Tibial nerve (tissue), 4 donors: ENCODE results near the gene JAM2. TPM values are rescaled to one million over a fixed set of nuclear protein-coding genes. Genes with fewer than 3 reads are reported as not detected.

Experiments
- DNase-seq, 2 donors: peaks; one replicate each; pipeline ENCODE4 v3.0.0-alpha.2; 2019; ENCODE audit warnings: low spot score in 2 of 2
- H3K27ac ChIP-seq, 4 donors: fragments of 200-600 bp; sonication (generic) in 3 of 4; one replicate each; pipeline ENCODE4 v1.5.1; 2017 to 2019; ENCODE audit warnings: mild to moderate bottlenecking in 1 of 4
- H3K27me3 ChIP-seq, 2 donors: fragments of 200-600 bp; sonication (generic) in 1 of 2; one replicate each; pipeline versions ENCODE4 v1.5.1 to v1.6.0; 2017 to 2019
- H3K36me3 ChIP-seq, 3 donors: fragments of 200-600 bp; sonication (generic); one replicate each; pipeline ENCODE4 v1.5.1; 2018 to 2019
- H3K4me1 ChIP-seq, 4 donors: fragments of 200-600 bp; sonication (generic) in 3 of 4; one replicate each; pipeline ENCODE4 v1.5.1; 2017 to 2019
- H3K4me3 ChIP-seq, 4 donors: fragments of 200-600 bp; sonication (generic) in 3 of 4; one replicate each; pipeline ENCODE4 v1.5.1; 2017 to 2019; ENCODE audit warnings: mild to moderate bottlenecking in 1 of 4, moderate library complexity in 1 of 4
- H3K9me3 ChIP-seq, 4 donors: fragments of 200-600 bp; sonication (generic) in 3 of 4; one replicate each; pipeline ENCODE4 v1.5.1; 2017 to 2019
- CTCF ChIP-seq, 5 experiments: fragments of 200-600 bp in 3 of 5; fragments of 450-650 bp in 2 of 5; sonication (generic) in 3 of 5; IDR thresholded peaks; one replicate each; pipeline ENCODE4 v1.5.1; 2016 to 2019; ENCODE audit warnings: antibody characterized with exemption in 5 of 5, mild to moderate bottlenecking in 3 of 5, moderate library complexity in 2 of 5
- EP300 ChIP-seq, 2 donors: sonication (generic); formaldehyde crosslinking; IDR thresholded peaks; one replicate each; pipeline ENCODE4 v1.6.1; 2017; ENCODE audit warnings: antibody characterized with exemption in 2 of 2, mild to moderate bottlenecking in 1 of 2
- POLR2A ChIP-seq, 2 donors: fragments of 450-650 bp; IDR thresholded peaks; one replicate each; pipeline ENCODE4 v1.6.1; 2017; ENCODE audit warnings: antibody characterized with exemption in 2 of 2, mild to moderate bottlenecking in 2 of 2, moderate library complexity in 2 of 2
- WGBS, 2 donors: methylation state at CpG; one replicate each; pipeline ENCODE4 v1.1.5; 2018; 5-methylcytosine and 5-hydroxymethylcytosine counted together
- total RNA-seq, 4 donors: library from RNA; depleted of rRNA; stranded (reverse); fragments of >200 nt; gene quantifications; one replicate each; pipeline ENCODE4 v1.1.0, GENCODE V29; 2016

JAM2 gene
- total RNA-seq, 4 donors from 2014 or later, result 20.4 to 43.5 (median 35.2) TPM

DNA sequence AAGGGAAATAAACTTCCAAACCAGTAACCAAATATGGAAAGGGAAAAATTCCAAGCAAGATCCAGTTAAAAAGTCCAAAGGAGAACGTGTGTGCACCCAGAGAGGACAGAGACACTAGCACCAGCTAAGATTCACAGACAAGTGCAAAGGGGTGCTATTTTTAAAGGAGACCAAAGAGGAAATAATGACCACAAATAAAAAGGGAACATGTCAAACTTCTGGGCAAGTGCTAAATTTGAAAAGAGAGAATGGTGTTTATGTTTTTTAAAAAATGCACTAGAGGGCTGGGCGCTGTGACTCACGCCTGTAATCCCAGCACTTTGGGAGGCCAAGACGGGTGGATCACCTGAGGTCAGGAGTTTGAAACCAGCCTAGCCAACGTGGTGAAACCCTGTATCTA lies 8.6 kb downstream of the JAM2 start:
- peaks cover 0 to 5% (median 0%) of the 10 kb centered on the region in 4 donors for H3K4me1 ChIP-seq
- WGBS, 2 donors, result 51 to 58% methylated on average over 5 of the region's 5 CpGs
- DNase-seq, result no peak
- no peaks in the 10 kb centered on the region for H3K9me3 ChIP-seq
- no peak overlapping the region for H3K4me3 ChIP-seq
- no peak for TF ChIP-seq CTCF (IDR thresholded peaks at IDR 0.05)
- no peaks in the 10 kb centered on the region for H3K27me3 ChIP-seq
- H3K36me3 ChIP-seq, result no peaks in the 10 kb centered on the region
- H3K27ac ChIP-seq, result no peak overlapping the region

DNA sequence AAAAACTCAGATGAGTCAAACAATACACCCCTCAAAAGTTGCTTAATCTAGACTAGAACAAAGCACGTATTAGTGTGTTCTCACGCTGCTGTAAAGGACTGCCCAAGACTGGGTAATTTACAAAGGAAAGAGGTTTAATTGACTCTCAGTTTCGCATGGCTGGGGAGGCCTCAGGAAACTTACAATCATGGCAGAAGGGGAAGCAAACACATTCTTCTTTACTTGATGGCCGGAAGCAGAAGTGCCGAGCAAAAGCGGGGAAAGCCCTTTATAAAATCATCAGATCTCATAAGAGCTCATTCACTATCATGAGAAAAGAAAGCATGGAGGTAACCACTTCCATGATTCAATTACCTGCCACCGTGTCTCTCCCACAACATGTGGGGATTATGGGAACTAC lies 10.1 kb downstream of the JAM2 start:
- TF ChIP-seq EP300 (IDR thresholded peaks at IDR 0.05), result no peak
- TF ChIP-seq CTCF (IDR thresholded peaks at IDR 0.05), result no peak
- TF ChIP-seq POLR2A (IDR thresholded peaks at IDR 0.05), result no peak
- Histone ChIP-seq H3K4me3 (no peak overlapping the region), H3K27ac (no peak overlapping the region), H3K27me3 (no peaks in the 10 kb centered on the region), H3K36me3 (no peaks in the 10 kb centered on the region), H3K4me1 (peaks cover 0 to 5% (median 0%) of the 10 kb centered on the region in 4 donors), H3K9me3 (no peaks in the 10 kb centered on the region)
- 81 to 82% methylated on average over 7 of the region's 7 CpGs for WGBS, 2 donors
- DNase-seq, result no peak

DNA sequence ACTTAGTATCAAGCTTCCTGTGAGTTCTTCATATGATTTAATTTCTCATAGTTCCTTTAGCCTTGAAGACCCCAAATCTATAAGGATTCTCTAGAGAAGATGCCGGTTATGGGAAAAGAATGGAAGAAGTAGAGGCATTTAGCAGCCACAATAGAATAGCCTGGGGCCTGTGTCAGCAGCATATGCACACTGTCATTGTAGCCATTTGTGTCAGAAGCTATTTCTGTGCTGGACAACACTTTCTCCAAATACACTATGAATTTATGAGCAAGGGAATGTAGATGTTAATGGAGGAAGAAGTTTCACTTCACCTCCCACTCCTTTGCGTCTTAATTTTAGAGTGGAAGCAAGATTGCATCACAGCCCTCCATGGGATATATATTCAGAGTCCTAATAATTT lies 17.4 kb downstream of the JAM2 start:
- Histone ChIP-seq H3K4me3 (no peak overlapping the region), H3K4me1 (no peaks in the 10 kb centered on the region), H3K27ac (no peak overlapping the region), H3K36me3 (no peaks in the 10 kb centered on the region), H3K9me3 (peaks cover 0 to 4% (median 0%) of the 10 kb centered on the region in 4 donors), H3K27me3 (no peaks in the 10 kb centered on the region)
- 65 to 80% methylated on average over 2 of the region's 2 CpGs for WGBS, 2 donors
- TF ChIP-seq EP300 (IDR thresholded peaks at IDR 0.05) (no peak), CTCF (IDR thresholded peaks at IDR 0.05) (no peak), POLR2A (IDR thresholded peaks at IDR 0.05) (no peak)
- DNase-seq, result no peak

DNA sequence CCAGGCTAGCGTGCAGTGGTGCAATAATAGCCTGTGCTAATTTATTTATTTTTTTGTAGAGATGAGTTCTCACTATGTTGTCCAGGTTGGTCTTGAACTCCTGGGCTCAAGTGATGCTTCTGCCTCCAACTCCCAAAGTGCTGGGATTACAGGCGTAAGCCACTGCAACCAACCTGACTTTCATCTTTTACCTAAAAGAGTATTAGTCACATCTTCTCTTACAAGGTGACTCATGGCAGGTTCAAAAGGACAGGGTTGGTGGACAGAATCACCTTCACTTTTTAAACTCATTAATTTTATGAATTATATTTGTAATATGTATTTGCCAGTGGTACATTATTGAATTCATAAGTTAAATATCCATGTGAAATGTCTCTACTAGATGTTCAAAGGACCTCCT lies 18.1 kb downstream of the JAM2 start:
- Histone ChIP-seq H3K36me3 (no peaks in the 10 kb centered on the region), H3K27ac (no peak overlapping the region), H3K27me3 (no peaks in the 10 kb centered on the region), H3K9me3 (peaks cover 0 to 4% (median 0%) of the 10 kb centered on the region in 4 donors), H3K4me3 (no peak overlapping the region), H3K4me1 (no peaks in the 10 kb centered on the region)
- 94 to 97% methylated on average over 2 of the region's 2 CpGs for WGBS, 2 donors
- no peak for TF ChIP-seq POLR2A (IDR thresholded peaks at IDR 0.05)
- TF ChIP-seq EP300 (IDR thresholded peaks at IDR 0.05), result no peak
- TF ChIP-seq CTCF (IDR thresholded peaks at IDR 0.05), result no peak
- no peak for DNase-seq

GRCh38 chr21:25658427-25659035 lies 19.5 kb downstream of the JAM2 start:
- Histone ChIP-seq H3K36me3 (no peaks in the 10 kb centered on the region), H3K4me1 (no peaks in the 10 kb centered on the region), H3K4me3 (no peak overlapping the region), H3K27ac (no peak overlapping the region), H3K27me3 (no peaks in the 10 kb centered on the region), H3K9me3 (peaks cover 0 to 4% (median 0%) of the 10 kb centered on the region in 4 donors)
- TF ChIP-seq EP300 (IDR thresholded peaks at IDR 0.05) (no peak), CTCF (IDR thresholded peaks at IDR 0.05) (no peak), POLR2A (IDR thresholded peaks at IDR 0.05) (no peak)
- DNase-seq, result no peak
- 13 to 19% methylated on average over 1 of the region's 1 CpG for WGBS, 2 donors
